Neural crest cell (in vitro differentiated cells): Measurements from ENCODE around the gene NPR3. TPM values are rescaled to one million over a fixed set of nuclear protein-coding genes. Genes with fewer than 3 reads are reported as not detected.

Experiments used
- DNase-seq: peaks from one replicate; pipeline ENCODE4 v3.0.0; 2021; ENCODE audit warnings: low read depth, mixed read lengths, low spot score
- H3K27ac Mint-ChIP-seq: one replicate; pipeline ENCODE4 v1.8.0; 2021; ENCODE audit warnings: mild to moderate bottlenecking, mixed read lengths; ENCODE audit not compliant: unreplicated experiment
- H3K27me3 Mint-ChIP-seq: 2 replicates; pipeline ENCODE4 v1.8.0; 2021; ENCODE audit warnings: low read depth, mild to moderate bottlenecking, mixed read lengths
- H3K36me3 Mint-ChIP-seq: 2 replicates; pipeline ENCODE4 v1.8.0; 2021; ENCODE audit warnings: low read depth, mild to moderate bottlenecking, mixed read lengths
- H3K4me1 Mint-ChIP-seq: 2 replicates; pipeline ENCODE4 v1.8.0; 2021; ENCODE audit warnings: mixed read lengths
- H3K4me3 Mint-ChIP-seq: one replicate; pipeline ENCODE4 v1.8.0; 2021; ENCODE audit warnings: mild to moderate bottlenecking, mixed read lengths
- H3K9me3 Mint-ChIP-seq: 2 replicates; pipeline ENCODE4 v1.8.0; 2021; ENCODE audit warnings: mixed read lengths
- CTCF ChIP-seq: fragments of 200-600 bp; sonication (generic); conservative IDR thresholded peaks from 2 replicates; pipeline ENCODE4 v1.5.0; 2021; ENCODE audit warnings: antibody characterized with exemption, mild to moderate bottlenecking
- total RNA-seq: library from RNA; stranded (reverse); gene quantifications from 2 replicates; pipeline ENCODE4 v1.2.1, GENCODE V29; 2021

Gene NPR3
- total RNA-seq, 1 donor from 2014 or later: 6.8 TPM

- Mint-ChIP-seq H3K4me1 (peaks cover 4% of the 10 kb centered on the region), H3K4me3 (no peak overlapping the region), H3K27me3 (peaks cover 19% of the 10 kb centered on the region), H3K27ac (no peak overlapping the region), H3K9me3 (peaks cover 5% of the 10 kb centered on the region), H3K36me3 (peaks cover 3% of the 10 kb centered on the region)
- no peak for DNase-seq
- TF ChIP-seq CTCF: no peak
Measured at GRCh38 chr5:32703957-32704356, 7.2 kb upstream of the NPR3 start.

DNA sequence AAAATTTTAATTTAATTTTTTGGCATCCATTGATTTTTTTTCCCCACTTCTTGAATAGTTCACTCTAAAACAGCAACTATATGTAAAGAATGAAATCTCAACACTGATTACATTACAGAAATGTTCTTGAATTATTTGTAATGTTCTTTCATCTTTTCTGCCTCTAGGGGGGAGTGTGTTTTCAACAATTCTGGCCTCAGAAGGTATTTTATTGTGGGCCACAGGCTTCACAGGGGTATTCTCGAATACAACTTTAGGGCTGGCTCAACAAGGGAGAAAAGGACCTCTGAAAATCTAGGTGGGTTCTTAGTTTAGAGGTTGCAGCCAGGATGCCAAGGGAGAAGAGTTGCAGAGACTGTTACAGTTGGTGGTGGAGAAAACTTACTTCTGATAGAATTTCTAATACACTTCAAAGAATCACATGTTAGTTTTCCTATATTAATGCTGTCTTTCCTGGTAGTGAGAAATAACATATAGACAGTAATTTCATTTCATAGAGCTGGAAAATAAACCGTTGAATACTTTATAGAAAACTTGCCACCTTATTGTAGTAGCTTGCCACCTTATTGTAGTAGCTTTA lies 3.6 kb upstream of the NPR3 start:
- Mint-ChIP-seq H3K27ac (no peak overlapping the region), H3K4me1 (peaks cover 28% of the 10 kb centered on the region), H3K36me3 (peaks cover 2% of the 10 kb centered on the region), H3K9me3 (no peaks in the 10 kb centered on the region), H3K27me3 (peaks cover 55% of the 10 kb centered on the region), H3K4me3 (peak overlapping the region; percentile 75)
- peak; percentile 73 for TF ChIP-seq CTCF
- DNase-seq: peak; percentile 2

DNA sequence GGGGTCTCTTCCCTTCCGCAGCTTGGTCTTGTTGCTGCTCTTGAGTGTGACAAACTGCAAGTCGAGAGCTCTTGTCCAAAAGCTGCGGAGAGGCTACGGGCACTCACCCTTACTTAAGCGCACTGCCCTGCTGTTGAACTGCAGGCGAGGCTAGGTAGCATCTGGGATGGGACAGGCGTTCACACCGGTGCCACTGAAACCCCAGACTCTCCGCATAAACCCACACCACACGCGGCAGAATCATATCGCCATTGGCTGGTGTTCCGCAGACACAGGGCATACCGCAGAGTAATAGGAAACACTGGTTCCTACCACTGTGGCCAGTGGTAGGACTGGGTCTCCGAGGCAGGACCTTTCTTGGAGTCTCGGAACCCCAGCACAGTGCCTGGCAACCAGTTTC lies 2.2 kb upstream of the NPR3 start:
- no peak for DNase-seq
- no peaks in the 10 kb centered on the region for H3K9me3 Mint-ChIP-seq
- H3K4me3 Mint-ChIP-seq: peak overlapping the region; percentile 82
- peaks cover 69% of the 10 kb centered on the region for H3K27me3 Mint-ChIP-seq
- TF ChIP-seq CTCF: no peak
- no peak overlapping the region for H3K27ac Mint-ChIP-seq
- H3K4me1 Mint-ChIP-seq: peaks cover 34% of the 10 kb centered on the region
- H3K36me3 Mint-ChIP-seq: peaks cover 2% of the 10 kb centered on the region

DNA sequence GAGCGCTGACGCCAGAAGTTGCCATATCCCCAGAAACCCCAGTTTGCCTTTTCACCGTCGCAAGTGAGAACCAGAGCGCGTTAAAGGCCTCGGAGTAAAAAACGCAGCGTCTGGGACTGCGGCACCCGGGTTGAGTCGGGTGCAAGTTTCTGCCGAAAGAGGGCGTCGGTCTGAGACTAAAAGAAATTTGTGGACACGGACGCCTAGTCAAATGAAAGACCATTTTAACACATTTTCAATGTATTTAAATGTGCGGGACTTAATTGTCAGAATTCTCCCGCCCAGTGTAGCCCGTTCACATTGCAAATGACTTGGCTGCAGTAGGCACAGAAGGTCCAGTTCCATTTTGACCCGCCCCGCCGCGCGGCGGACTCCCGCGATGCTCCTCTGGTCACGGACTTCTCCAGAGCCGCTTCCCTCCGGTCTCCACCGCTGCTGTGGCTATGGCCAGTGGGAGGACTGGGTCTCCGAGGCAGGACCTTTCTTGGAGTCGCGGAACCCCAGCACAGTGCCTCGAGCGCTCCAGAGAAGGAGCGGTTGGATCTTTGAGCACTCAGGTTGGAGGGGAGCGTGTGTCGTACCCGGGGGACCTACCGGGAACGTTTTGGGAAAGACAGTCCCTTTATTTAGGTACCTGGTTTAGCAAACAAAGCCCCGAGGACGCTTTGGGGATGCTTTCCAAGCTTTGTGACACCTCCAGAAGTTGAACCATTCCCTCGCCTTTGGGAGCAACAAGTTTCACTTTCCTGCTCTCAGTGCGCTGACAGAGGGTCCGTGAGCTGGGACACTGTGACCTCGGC lies 1.2 kb upstream of the NPR3 start:
- Mint-ChIP-seq H3K4me1 (peaks cover 34% of the 10 kb centered on the region), H3K4me3 (peak overlapping the region; percentile 82), H3K27ac (no peak overlapping the region), H3K27me3 (peaks cover 77% of the 10 kb centered on the region), H3K9me3 (no peaks in the 10 kb centered on the region), H3K36me3 (peaks cover 2% of the 10 kb centered on the region)
- peak; percentile 70 for DNase-seq
- TF ChIP-seq CTCF: peak; percentile 84

DNA sequence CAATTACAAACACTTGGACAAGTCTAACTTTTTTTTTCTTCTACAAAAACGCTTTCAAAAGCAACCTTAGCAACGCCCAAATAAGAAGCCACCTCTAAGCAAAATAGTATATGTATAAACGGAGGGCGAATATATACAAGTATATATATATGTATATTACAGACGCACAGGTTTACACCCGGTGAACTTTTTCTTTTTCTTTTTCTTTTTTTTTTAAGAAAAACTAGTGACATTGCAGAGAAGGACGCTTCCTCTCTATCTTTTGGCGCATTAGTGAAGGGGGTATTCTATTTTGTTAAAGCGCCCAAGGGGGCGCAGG lies 200 bp downstream of the NPR3 start:
- no peaks in the 10 kb centered on the region for H3K9me3 Mint-ChIP-seq
- H3K4me1 Mint-ChIP-seq: peaks cover 34% of the 10 kb centered on the region
- H3K4me3 Mint-ChIP-seq: peak overlapping the region; percentile 88
- peaks cover 84% of the 10 kb centered on the region for H3K27me3 Mint-ChIP-seq
- no peak for TF ChIP-seq CTCF
- DNase-seq: no peak
- H3K36me3 Mint-ChIP-seq: peaks cover 2% of the 10 kb centered on the region
- H3K27ac Mint-ChIP-seq: no peak overlapping the region
